HG02588 (cell line): ENCODE measurements around the gene HES7.

Experiments
- ATAC-seq: cut with Tn5 transposase; IDR thresholded peaks from one replicate; pipeline ENCODE4 v1.9.1; 2021; ENCODE audit warnings: mild to moderate bottlenecking, moderate library complexity; ENCODE audit not compliant: unreplicated experiment

The HES7 gene

DNA sequence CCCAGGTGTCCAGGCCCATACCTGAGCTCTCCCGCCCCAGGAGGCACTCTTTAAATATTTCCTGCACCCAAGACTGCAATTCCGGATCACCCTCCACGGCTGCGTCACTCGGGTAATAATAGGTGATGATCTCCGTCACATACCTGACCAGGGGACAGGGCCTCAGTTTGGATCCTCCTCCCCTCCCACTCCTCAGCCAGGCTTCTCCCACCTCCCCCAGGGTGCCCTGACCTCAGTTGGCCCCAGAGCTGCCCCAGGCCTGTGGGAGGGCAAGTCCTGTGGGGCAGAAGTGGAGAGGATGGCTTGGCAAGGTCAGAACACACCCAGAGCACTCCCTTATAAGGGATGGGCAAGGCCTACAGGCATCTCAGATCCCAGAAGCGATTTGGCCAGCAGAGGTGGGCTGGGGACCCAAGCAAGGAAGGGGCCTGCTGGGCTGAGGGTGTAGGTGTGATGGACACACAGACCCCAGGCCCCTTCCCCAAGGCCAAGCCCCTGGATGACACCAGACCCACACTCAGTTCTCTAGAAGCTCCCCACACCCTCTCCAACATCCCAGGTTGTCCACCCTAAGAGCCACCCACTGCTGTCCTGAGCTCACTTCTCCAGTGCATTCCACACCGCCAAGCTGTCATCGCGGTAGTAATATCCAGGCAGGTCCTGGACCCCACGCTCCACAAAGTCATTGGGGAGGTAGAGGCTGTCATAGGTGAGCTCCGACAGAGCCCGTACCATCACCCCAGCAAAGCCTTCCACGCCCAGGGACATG is 48.1 kb downstream of the HES7 start:
- ATAC-seq = no peak

GRCh38 chr17:8075081-8075480 is 48.8 kb downstream of the HES7 start:
- no peak for ATAC-seq

DNA sequence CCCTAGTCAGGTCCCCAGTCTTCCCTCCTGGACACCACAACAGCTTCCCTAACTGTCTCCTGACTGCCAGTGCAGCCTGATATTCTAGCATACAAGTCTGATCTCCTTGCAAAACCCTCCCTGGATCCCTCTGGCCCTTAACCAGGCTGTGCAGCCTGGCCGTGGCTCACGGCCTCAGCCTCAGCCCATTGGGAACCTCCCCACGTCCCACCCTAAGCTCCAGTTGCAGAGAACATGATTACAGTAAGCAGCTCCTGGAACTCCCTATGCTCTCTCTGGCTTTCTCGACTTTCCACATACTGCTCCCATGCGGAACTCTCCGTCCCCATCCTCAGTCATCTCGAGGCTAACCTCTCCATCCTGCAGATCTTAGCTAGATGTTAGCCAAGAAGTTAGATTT is 49.4 kb downstream of the HES7 start:
- no peak for ATAC-seq

- ATAC-seq = no peak
Observed at GRCh38 chr17:8073627-8074484, 50.0 kb downstream of the HES7 start.

- ATAC-seq = no peak
Observed at GRCh38 chr17:8072729-8073461, 51.0 kb downstream of the HES7 start.

- no peak for ATAC-seq
Observed at GRCh38 chr17:8072341-8072728, 51.6 kb downstream of the HES7 start.

GRCh38 chr17:8071496-8071895 is 52.4 kb downstream of the HES7 start:
- ATAC-seq = no peak
